ENCODE data around the gene MARK2. TPM values are rescaled to one million over a fixed set of nuclear protein-coding genes. Genes with fewer than 3 reads are reported as not detected.

MARK2 gene
- total and polyA plus RNA-seq, 10 of the 15 experiments (the other 5 are each of a cell fraction or from before 2014, with no cell fraction given), result 0.19 to 29.5 (median 13.2) TPM

DNA sequence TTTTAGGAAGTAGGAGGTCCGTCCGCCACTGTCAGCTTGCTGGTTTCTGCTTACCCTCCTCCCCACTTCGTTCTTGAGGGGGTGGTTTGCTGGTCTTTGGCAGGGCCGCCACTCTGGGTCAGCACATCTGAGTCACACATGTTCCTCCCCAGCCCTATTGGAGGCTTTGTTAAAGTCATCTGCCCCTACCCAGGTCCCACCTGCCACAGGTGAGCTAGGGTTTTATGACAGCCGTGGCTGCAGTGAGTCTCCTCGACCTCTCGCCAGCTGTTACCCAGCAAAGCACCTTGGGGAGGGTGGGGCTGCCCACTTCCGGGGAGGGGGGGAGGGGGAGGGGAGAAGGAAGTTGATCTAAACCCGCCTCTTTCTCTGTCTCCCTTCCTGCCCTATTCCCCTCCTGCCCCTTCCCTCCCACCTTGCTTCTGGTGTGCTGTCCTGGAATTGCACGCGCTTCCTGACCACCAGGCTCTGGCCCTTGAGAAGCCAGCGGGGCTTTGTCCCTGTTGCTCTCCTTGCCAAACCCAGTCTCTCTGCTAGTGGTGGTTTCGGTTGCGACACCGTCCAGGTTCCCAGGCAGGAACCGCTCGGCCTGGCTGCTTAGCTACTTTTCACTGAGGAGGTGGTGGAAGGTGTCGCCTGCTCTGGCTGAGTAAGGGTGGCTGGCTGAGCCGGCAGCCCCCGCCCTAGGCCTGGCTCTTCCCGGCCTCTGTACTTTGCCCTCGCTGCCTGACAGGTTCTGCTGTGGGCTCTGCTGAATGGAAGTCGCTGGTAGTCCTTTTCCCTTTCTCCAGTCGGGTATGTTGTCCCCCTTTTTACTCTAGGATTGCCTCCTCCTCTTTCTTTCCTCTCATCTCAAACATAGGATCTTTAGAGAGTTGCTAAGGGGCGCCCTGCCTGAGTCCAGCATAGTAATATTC lies 49.5 kb downstream of the MARK2 start:
- ChIA-PET CTCF (interaction anchor here (1.3 to 1.4 kb wide), 2 partner anchors 11 to 120 kb away, joined by 3 to 6 read pairs; partner anchors contain the start of gene ZFTA), RAD21 (ENCODE audit: unreplicated experiment) (interaction anchor here (0.6 kb wide), 2 partner anchors 86 to 324 kb away, joined by 3 read pairs; partner anchors contain the start of gene COX8A), POLR2A (interaction anchor here (0.6 kb wide), 1 partner anchor 244 kb away, joined by 3 read pairs; no protein-coding TSS in a partner anchor), SMC1A (ENCODE audit: uncharacterized antibody, unreplicated experiment) (interaction anchor here (1.5 kb wide), 2 partner anchors 16 to 52 kb away, joined by 3 to 8 read pairs; no protein-coding TSS in a partner anchor)
- FAIRE-seq, result peak; percentile 84
- peaks cover 32% of the 10 kb centered on the region for H3K4me1 ChIP-seq (ENCODE audit: control insufficient read depth, insufficient read depth, low read length)
- no TSS peak for BruUV-seq (replicated peaks)
- intact Hi-C loops (cut with micrococcal nuclease; ENCODE audit: unreplicated experiment) (no loop called here), in situ Hi-C loops (cut with MboI) (no loop called here)
- ATAC-seq, result peak; percentile 83
- no peaks in the 10 kb centered on the region for H3K27me3 ChIP-seq (replicated peaks in 1 of 2; ENCODE audit: control insufficient read depth in 2 of 2, insufficient read depth in 2 of 2, low read length in 1 of 2)
- peak overlapping the region; percentile 78 for H3K4me2 ChIP-seq (ENCODE audit: control insufficient read depth, insufficient read depth)
- peak overlapping the region; percentile 65; the same call in 1 of the 2 replicates for H3K9ac ChIP-seq (ENCODE audit: control insufficient read depth, insufficient read depth, low read length)
- H2AFZ ChIP-seq (ENCODE audit: control insufficient read depth, low read depth, low read length), result peak overlapping the region; percentile 35
- no peaks in the 10 kb centered on the region for H3K9me3 ChIP-seq (replicated peaks; ENCODE audit: control insufficient read depth, insufficient read depth, low read length)
- DNase-seq (ENCODE audit: low read depth, low spot score), result no peak
- peaks cover 11 to 20% of the 10 kb centered on the region in 2 experiments; a peak in 3 of 4 replicates for H3K36me3 ChIP-seq (ENCODE audit: control insufficient read depth in 2 of 2, insufficient read depth in 2 of 2, low read length in 1 of 2)
- WGBS (ENCODE audit: insufficient coverage, insufficient replicate concordance, low lambda C conversion rate, missing lambda C conversion rate), result 37% methylated on average over 23 of the region's 25 CpGs
- H3K4me3 ChIP-seq, result peak overlapping the region; percentile 37; the same call in 1 of the 2 replicates
- H3K79me2 ChIP-seq (ENCODE audit: control insufficient read depth, insufficient read depth, low read length), result peaks cover 45% of the 10 kb centered on the region
- H3K27ac ChIP-seq (ENCODE audit: control insufficient read depth, insufficient read depth), result peak overlapping the region; percentile 85
- H4K20me1 ChIP-seq (ENCODE audit: control insufficient read depth, insufficient read depth), result no peaks in the 10 kb centered on the region; the same call in 1 of the 2 replicates
- TF ChIP-seq CHD1 (IDR thresholded peaks at IDR 0.05; ENCODE audit: low read depth, low read length), result no peak
- TF ChIP-seq DPF2 (IDR thresholded peaks at IDR 0.05), result no peak
- 0 out of 2 replicates have a peak, but pooled peaks have one; percentile 29 for TF ChIP-seq HDGF (IDR thresholded peaks at IDR 0.05)
- TF ChIP-seq CREM (IDR thresholded peaks at IDR 0.05; ENCODE audit: low read depth), result no peak
- 0 out of 2 replicates have a peak, but pooled peaks have one; percentile 41 for TF ChIP-seq POLR2A (IDR thresholded peaks at IDR 0.05; ENCODE audit: low read depth, low read length)
- TF ChIP-seq CEBPB (IDR thresholded peaks at IDR 0.05; ENCODE audit: borderline replicate concordance in 1 of 2, low read depth in 2 of 2, low read length in 2 of 2), result no peak
- TF ChIP-seq TCF12 (IDR thresholded peaks at IDR 0.05; ENCODE audit: low read depth, low read length), result peak; percentile 79
- TF ChIP-seq IKZF1 (conservative IDR thresholded peaks at IDR 0.05), result no peak
- TF ChIP-seq NR2F1 (conservative IDR thresholded peaks at IDR 0.05), result 0 out of 2 replicates have a peak, but pooled peaks have one; percentile 20
- no peak for TF ChIP-seq PAX5 (IDR thresholded peaks at IDR 0.05; ENCODE audit: borderline replicate concordance, low read depth, low read length)
- no peak for TF ChIP-seq RELA (IDR thresholded peaks at IDR 0.05; ENCODE audit: borderline replicate concordance, partially characterized antibody)
- TF ChIP-seq CHD4 (IDR thresholded peaks at IDR 0.05), result no peak
- peak; percentile 53 for TF ChIP-seq RUNX3 (IDR thresholded peaks at IDR 0.05; ENCODE audit: low read length)
- TF ChIP-seq ZNF207 (IDR thresholded peaks at IDR 0.05; ENCODE audit: borderline replicate concordance), result no peak
- peak; percentile 71 for TF ChIP-seq GABPA (IDR thresholded peaks at IDR 0.05; ENCODE audit: low read depth)

All from GM12878 (cell line).